GM19193 (cell line): ENCODE results near the gene ASB10.

Source experiments
- POLR2A ChIP-seq: IDR thresholded peaks from 4 replicates; pipeline ENCODE4 v1.6.1; 2011; ENCODE audit not compliant: insufficient read depth, insufficient read length; ENCODE audit errors: extremely low read depth

ASB10 gene

DNA sequence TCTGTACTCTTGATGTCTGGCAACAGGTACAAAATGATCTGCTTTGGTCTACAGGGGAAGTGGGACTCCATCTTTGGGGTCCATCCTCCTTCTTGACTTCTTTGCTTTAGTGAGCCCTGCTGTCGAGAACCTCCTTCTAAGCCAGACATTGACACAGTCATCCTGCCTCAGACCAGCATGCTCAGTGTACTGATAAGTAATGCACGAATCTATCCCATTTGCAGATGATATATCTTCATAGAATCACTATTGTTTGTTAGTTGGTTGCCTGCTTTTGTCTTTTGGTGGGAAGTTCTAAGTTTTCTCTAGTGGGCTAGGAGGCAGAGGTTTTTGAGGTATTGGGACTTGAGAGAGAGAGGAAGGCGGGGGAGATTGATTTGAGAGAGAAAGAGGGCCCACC lies 14.3 kb upstream of the ASB10 start:
- TF ChIP-seq POLR2A: no peak

DNA sequence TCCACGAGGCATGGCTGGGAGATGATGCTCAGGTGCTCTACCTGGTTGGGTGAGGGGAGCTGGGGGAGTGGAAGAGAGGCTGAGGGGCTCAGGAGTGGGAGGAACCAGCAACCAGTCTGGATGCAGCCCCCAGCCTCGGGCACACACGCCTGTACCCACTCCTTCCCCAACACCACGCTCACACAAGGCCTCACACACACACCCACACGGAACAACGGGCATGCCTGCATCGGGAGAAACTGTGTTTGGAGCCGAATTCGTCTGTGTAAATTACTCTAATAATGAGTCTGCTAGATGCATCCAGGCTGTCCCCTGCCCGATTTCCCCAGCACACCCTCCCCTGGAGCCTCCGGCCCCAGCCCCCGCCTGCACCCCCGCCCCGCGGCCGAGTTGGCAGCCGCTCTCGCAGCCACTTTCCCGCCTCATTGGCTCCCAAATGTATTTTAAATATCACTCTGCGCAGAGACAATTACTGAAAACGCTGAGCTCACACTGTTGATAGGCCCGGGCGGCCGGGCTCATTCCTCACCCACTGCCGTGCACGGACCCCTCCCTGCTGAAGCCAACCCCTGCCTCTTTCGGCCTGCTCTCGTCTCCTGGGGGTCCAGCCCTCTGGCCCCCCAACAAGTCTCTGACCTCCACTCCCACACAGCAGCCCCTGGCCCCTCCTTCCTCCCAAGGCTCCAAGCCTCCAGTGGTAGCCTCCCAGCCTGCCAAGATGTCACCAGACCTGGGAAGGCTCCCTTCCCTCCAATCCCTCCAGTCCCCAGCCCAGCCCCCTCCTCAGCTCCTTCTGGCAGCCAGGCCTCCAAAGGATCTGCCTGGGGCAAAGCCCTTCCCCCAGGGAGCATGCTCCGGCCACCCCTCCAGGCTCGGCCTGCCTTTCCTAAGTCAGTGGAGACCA lies 12.1 kb upstream of the ASB10 start:
- TF ChIP-seq POLR2A: no peak

DNA sequence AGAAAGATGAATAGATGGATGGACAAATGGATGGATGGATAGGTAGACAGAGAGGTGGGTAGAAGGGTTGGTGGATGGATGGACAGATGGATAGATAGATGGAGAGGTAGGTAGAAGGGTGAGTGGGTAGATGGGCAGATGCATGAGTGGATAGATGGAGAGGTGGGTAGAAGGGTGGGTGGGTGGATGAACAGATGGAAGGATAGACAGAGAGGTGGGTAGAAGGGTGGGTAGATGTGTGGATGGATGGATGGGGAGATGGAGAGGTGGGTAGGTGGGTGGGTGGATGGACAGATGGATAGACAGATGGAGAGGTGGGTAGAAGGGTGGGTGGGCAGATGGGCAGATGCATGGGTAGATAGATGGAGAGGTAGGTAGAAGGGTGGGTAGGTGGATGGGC lies 10.9 kb upstream of the ASB10 start:
- TF ChIP-seq POLR2A: no peak

GRCh38 chr7:151195616-151196450 lies 8.8 kb upstream of the ASB10 start:
- TF ChIP-seq POLR2A: no peak

DNA sequence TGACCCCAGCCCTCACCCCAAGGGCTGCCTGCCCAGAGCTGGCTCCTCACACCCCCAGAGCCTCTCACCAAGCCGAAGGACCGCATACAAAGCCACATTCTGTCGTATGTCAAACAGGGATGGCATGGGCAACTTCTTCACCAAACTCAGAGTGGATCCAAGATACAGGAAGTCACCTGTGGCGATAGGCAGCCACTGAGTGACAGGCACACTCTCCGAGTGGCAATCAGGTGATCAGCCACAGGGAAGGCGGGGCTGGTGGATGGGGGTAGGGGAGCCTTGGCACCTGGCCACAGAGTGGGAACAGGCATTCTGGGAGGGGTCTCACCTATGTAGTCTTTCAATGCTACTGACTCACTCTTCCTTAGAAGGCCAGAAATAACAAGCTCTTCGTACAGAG lies 7.1 kb upstream of the ASB10 start:
- no peak for TF ChIP-seq POLR2A

DNA sequence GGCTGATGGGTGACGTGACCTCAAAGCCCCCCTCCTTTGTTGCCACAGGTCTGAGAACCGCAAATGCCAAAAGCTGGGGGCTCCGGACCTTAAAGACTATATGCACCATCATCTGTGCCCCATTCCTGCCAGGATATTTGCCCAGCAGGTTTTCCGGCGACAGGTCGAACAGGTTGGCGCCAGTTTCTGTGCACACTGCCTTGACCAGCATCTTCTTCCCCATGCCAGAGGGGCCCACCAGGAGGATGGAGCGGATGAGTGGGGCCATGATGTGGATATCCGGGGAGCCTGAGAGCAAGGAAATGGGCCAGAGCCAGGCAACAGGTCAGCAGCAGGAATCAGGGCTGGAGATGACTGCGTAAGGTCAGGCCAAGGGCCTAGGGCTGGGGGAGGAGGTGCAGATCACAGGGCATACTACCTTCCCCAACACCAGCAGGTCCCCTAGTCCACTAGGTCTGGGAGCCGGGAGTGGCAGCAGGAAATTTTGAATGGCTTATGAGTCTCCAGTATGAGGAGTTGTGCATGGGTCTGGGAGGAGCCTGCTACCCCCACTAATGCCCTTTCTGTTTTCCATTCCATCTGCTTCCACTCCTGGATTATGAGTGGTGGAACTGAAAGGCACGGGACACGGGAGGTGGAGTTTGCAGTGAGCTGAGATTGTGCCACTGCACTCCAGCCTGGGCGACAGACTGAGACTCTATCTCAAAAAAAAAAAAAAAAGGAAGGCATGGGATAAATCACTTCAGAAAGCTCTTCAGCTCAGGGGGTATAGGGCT lies 6.3 kb upstream of the ASB10 start:
- no peak for TF ChIP-seq POLR2A

DNA sequence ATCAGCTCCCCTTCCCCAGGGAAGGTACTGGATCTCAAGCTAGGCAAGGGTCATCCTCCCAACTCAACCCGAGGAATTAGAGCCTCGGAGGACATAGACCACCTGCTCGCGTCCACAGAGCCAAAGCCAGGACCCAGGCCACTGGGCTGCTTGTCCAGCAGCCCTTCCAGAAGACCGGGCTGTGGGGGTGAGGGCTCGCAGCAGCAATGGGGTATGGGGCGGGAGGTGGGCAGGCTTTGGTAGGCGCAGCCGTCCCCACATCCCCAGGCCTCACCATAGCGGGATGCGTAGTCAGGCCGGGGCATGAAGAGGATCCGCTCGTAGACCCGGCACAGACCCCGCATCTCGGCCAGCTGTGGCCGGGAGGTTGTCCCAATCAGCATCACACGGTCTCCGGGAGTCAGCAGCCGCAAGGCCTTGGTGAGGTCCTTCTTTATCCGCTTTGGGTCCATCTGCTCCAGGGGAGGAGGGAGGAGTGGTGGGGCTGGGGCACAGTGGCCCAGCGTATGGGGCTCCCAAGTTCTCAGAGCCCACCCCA lies 5.0 kb upstream of the ASB10 start:
- TF ChIP-seq POLR2A: no peak

DNA sequence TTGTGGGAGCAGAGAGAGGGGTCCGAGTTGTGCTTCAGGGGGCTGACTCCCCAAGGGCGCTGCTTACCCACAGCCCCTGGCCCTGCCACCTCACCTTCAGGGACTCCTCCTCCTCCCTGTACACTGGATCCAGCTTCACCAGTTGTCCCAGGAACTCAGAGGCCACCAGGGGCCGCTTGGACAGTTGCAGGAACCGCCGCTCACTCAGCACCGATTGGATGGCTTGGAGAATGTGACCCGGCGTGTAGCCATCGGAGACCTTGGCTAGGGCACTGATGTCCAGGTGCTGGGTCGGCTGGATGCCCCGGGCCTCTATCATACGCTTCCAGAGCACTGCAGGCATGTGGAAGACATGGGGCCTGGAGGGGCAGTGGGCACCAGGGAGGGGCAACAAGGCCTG lies 4.5 kb upstream of the ASB10 start:
- no peak for TF ChIP-seq POLR2A

DNA sequence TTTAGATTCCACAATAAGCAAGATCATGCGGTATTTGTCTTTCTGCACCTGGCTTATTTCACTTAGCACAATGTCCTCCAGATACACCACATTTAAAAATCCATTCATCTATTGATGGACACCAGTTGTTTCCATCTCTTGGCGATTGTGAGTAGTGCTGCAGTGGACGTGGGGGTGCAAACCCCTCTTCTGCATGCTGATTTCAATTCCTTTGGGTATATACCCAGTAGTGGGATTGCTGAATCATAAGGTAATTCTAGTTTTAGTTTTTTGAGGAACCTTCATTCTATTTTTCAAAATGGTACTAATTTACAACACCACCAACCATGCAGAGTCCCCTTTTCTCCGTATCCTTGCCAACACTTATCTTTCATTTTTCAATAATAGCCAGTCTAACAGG lies 2.0 kb upstream of the ASB10 start:
- no peak for TF ChIP-seq POLR2A

DNA sequence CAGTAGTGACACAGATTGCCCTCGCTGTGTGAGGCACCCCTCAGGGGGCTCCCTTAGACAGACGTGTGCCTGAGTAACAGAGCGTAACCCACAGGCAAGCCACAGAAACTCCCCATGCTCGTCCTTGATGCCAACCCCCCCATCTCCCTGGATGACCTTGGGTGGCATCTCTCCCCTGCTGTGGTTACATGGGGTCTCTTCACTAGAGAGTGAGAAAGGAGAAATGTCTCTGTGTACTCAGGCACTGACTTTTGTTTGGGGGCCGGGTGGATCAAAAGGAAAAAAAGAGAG lies 1.1 kb upstream of the ASB10 start:
- no peak for TF ChIP-seq POLR2A

DNA sequence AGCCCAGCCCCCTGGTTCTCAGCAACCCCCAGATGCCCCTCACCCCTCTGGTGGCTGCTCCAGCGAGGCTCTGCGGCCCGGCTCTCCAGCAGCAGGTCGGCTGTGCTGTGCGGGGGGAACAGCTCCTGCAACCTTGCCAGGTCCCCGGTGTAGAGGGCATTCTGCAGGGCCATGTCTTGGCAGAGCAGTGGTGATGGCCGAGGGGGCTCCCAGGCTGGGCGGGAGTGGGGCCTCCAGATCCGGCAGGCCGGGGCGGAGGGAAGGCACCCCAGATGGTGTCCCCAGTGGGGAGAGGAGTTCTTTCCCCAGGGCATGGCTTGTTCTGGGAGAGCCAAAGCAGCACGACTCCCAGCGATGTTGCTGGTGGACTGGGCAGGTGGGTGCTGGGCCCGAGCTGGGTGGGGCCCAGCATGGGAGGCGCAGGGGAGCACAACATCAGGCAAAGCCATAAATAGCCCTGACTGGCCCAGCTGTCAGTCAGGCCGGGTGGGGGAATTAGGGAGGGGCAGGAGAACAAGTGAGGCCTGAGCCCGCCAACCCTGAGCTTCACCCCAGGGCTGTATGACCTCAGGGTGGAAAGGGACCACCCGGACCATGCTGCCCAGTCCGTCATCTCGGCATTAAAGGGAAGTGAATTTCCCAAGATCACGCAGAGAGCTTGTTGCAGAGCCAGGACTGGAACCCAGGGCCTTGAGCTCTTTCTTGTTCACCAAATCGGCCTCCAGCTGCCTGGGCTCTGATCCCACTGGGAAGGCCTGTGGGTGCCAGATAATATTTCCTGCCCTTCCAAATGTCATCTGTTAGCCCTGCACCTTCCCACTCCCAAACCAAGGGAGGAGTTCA lies 580 bp upstream of the ASB10 start:
- no peak for TF ChIP-seq POLR2A

- no peak for TF ChIP-seq POLR2A
Observed at GRCh38 chr7:151185762-151186639, 1.0 kb downstream of the ASB10 start.

DNA sequence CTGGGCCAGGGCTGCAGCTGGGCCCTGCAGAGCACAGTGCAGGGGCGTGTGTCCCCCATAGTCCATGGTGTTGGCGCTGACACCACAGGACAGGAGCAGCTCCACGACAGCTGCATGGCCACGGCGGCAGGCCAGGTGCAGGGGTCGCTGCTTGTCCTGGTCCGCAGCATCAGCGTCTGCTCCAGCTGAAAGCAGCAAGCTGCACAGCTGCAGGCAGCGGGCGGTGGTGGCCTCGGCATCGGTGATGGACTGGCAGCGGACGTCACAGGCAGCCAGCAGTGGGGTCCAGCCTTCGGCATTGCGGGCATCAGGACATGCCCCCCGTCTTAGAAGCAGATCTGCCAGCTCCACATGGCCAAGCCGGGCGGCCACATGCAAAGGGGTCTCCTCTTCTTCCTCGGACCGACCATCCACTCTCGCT lies 6.0 kb downstream of the ASB10 start:
- no peak for TF ChIP-seq POLR2A
